Liver (tissue), 9 donors: ENCODE results near the gene CENPN. TPM values are rescaled to one million over a fixed set of nuclear protein-coding genes. Genes with fewer than 3 reads are reported as not detected.
A peak's percentile ranks its signal among the peaks of the same experiment; 100 is the strongest.

Experiments used
- DNase-seq: peaks from one replicate; pipeline ENCODE4 v3.0.0-alpha.2; 2017; ENCODE audit warnings: low spot score
- H3K27ac ChIP-seq, 2 donors: one replicate each; pipeline ENCODE4 v1.7.0; 2013; ENCODE audit warnings: inconsistent platforms in 2 of 2, low read length in 2 of 2, control low read depth in 1 of 2, low read depth in 1 of 2, mild to moderate bottlenecking in 1 of 2
- H3K27me3 ChIP-seq, 4 donors: one replicate each; pipeline versions ENCODE4 v1.6.1 to v1.7.0; 2013; ENCODE audit warnings: low read length in 3 of 4, inconsistent platforms in 1 of 4, mild to moderate bottlenecking in 1 of 4, moderate library complexity in 1 of 4; ENCODE audit not compliant: control insufficient read depth in 4 of 4, insufficient read depth in 4 of 4
- H3K36me3 ChIP-seq, 4 donors: one replicate each; pipeline versions ENCODE4 v1.6.1 to v1.7.0; 2013; ENCODE audit warnings: low read length in 3 of 4, mild to moderate bottlenecking in 3 of 4, low read depth in 1 of 4, moderate library complexity in 1 of 4; ENCODE audit not compliant: control insufficient read depth in 4 of 4, insufficient read depth in 3 of 4
- H3K4me1 ChIP-seq, 4 donors: one replicate each; pipeline versions ENCODE4 v1.6.1 to v1.7.0; 2013; ENCODE audit warnings: low read length in 3 of 4, mild to moderate bottlenecking in 3 of 4, moderate library complexity in 1 of 4; ENCODE audit not compliant: control insufficient read depth in 4 of 4, insufficient read depth in 4 of 4
- H3K4me3 ChIP-seq, 3 donors: one replicate each; pipeline versions ENCODE4 v1.6.1 to v1.7.0; 2013; ENCODE audit warnings: low read length in 3 of 3, control low read depth in 1 of 3, low read depth in 1 of 3, mild to moderate bottlenecking in 1 of 3
- H3K9ac ChIP-seq, 2 donors: one replicate each; pipeline ENCODE4 v1.7.0; 2013; ENCODE audit warnings: low read length in 2 of 2, mild to moderate bottlenecking in 2 of 2, moderate library complexity in 2 of 2, control low read depth in 1 of 2, low read depth in 1 of 2
- H3K9me3 ChIP-seq, 4 donors: one replicate each; pipeline versions ENCODE4 v1.6.1 to v1.7.0; 2013; ENCODE audit warnings: low read length in 3 of 4; ENCODE audit not compliant: control insufficient read depth in 4 of 4
- EGR1 ChIP-seq, 2 donors: IDR thresholded peaks; 2 replicates each; pipeline ENCODE4 v1.6.1; 2016 to 2018; ENCODE audit warnings: antibody characterized with exemption in 2 of 2, low read depth in 2 of 2
- FOXA1 ChIP-seq: IDR thresholded peaks from 2 replicates; pipeline ENCODE4 v1.6.1; 2016; ENCODE audit warnings: antibody characterized with exemption
- FOXA2 ChIP-seq: IDR thresholded peaks from 2 replicates; pipeline ENCODE4 v1.6.1; 2016; ENCODE audit warnings: antibody characterized with exemption
- GABPA ChIP-seq, 2 donors: IDR thresholded peaks in 1 of 2; conservative IDR thresholded peaks in 1 of 2; 2 replicates each; pipeline ENCODE4 v1.6.1; 2016; ENCODE audit warnings: antibody characterized with exemption in 2 of 2, mild to moderate bottlenecking in 1 of 2, moderate library complexity in 1 of 2
- HNF4A ChIP-seq, 2 donors: conservative IDR thresholded peaks; 2 replicates each; pipeline ENCODE4 v1.6.1; 2016; ENCODE audit warnings: antibody characterized with exemption in 2 of 2, mild to moderate bottlenecking in 2 of 2
- HNF4G ChIP-seq: IDR thresholded peaks from 2 replicates; pipeline ENCODE4 v1.6.1; 2016; ENCODE audit warnings: antibody characterized with exemption
- JUND ChIP-seq, 2 donors: IDR thresholded peaks; 2 replicates each; pipeline ENCODE4 v1.6.1; 2016; ENCODE audit warnings: antibody characterized with exemption in 2 of 2
- NR2F2 ChIP-seq: IDR thresholded peaks from 2 replicates; pipeline ENCODE4 v1.6.1; 2016; ENCODE audit warnings: antibody characterized with exemption
- RAD21 ChIP-seq, 2 donors: IDR thresholded peaks; 2 replicates each; pipeline ENCODE4 v1.6.1; 2016; ENCODE audit warnings: antibody characterized with exemption in 2 of 2, mild to moderate bottlenecking in 2 of 2
- RXRA ChIP-seq, 2 donors: IDR thresholded peaks; 2 replicates each; pipeline ENCODE4 v1.6.1; 2017 to 2018; ENCODE audit warnings: antibody characterized with exemption in 2 of 2, mild to moderate bottlenecking in 1 of 2
- SP1 ChIP-seq: IDR thresholded peaks from 2 replicates; pipeline ENCODE4 v1.6.1; 2018; ENCODE audit warnings: antibody characterized with exemption, mild to moderate bottlenecking
- TAF1 ChIP-seq: conservative IDR thresholded peaks from 2 replicates; pipeline ENCODE4 v1.6.1; 2016; ENCODE audit warnings: antibody characterized with exemption, mild to moderate bottlenecking
- YY1 ChIP-seq: IDR thresholded peaks from 2 replicates; pipeline ENCODE4 v1.6.1; 2016; ENCODE audit warnings: antibody characterized with exemption, mild to moderate bottlenecking
- WGBS: extraction: QIAGEN DNeasy Blood & Tissue Kit; methylation state at CpG from one replicate; pipeline ENCODE4 v1.1.7; 2013; 5-methylcytosine and 5-hydroxymethylcytosine counted together
- polyA plus RNA-seq, 2 donors: library from polyadenylated mRNA; stranded (reverse) in 1 of 2; unstranded in 1 of 2; fragments of 200-250 nt in 1 of 2; fragments of >200 nt in 1 of 2; fragmentation: Nextera tagmentation in 1 of 2; extraction: Ambion mirVana in 1 of 2; gene quantifications; one replicate each; pipeline versions ENCODE4 v1.2.1 to v1.2.3, GENCODE V29; 2013 to 2015
- total RNA-seq, 2 donors: library from RNA; depleted of rRNA; stranded (reverse); fragments of >200 nt; gene quantifications; one replicate each; pipeline ENCODE4 v1.2.3, GENCODE V29; 2014
- TF ChIP-seq, protein P1 (sequence below): IDR thresholded peaks from 2 replicates; pipeline ENCODE4 v1.6.1; 2016; ENCODE audit warnings: antibody characterized with exemption
- TF ChIP-seq, protein P2 (sequence below): IDR thresholded peaks from 2 replicates; pipeline ENCODE4 v1.6.1; 2016; ENCODE audit warnings: antibody characterized with exemption, mild to moderate bottlenecking
- TF ChIP-seq, protein P3 (sequence below): fragments of 150-350 bp; IDR thresholded peaks from 2 replicates; pipeline ENCODE4 v1.5.1; 2017; ENCODE audit warnings: improper control_type of control experiment, low read depth, low read length; ENCODE audit not compliant: missing input control
- TF ChIP-seq, protein P4 (sequence below): IDR thresholded peaks from 2 replicates; pipeline ENCODE4 v1.6.1; 2016; ENCODE audit warnings: antibody characterized with exemption
- TF ChIP-seq, protein P5 (sequence below): IDR thresholded peaks from 2 replicates; pipeline ENCODE4 v1.6.1; 2016; ENCODE audit warnings: antibody characterized with exemption
- donor health status: healthy.
- donor health status: healthy.
- donor health status: healthy.
- donor health status: healthy.
- donor health status: healthy.

CENPN gene
- total and polyA plus RNA-seq, 4 donors, result 1.8 to 30.8 (median 7.9) TPM

DNA sequence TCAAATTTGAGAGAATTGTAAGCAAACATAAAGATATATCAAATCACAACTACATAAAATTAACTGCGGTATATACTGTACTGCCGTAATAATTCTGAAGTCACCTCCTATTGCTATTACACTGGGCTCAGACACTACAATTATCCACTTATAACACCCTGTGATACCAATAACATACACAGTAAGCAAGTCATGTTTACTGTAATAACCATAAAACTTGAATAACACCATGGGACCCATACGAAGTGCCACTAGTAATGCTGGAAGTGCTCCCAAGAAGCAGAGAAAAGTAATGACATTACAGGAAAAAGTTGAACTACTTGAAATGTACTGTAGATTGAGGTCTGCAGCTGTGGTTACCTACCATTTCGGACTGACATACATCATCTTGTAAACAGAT, 24.4 kb upstream of the CENPN start:
- H3K4me3 ChIP-seq, result no peak overlapping the region
- DNase-seq, result no peak
- no peaks in the 10 kb centered on the region for H3K27me3 ChIP-seq
- H3K27ac ChIP-seq, result peak overlapping the region in 1 of 2 donors; percentile 23
- peaks cover 7 to 46% (median 31%) of the 10 kb centered on the region in 4 donors for H3K4me1 ChIP-seq
- no peak for TF ChIP-seq NR2F2
- no peak for TF ChIP-seq FOXA1
- no peak for TF ChIP-seq RXRA (IDR thresholded peaks at IDR 0.05)
- no peak for TF ChIP-seq JUND (IDR thresholded peaks at IDR 0.05)
- no peak for TF ChIP-seq SP1
- no peak for TF ChIP-seq TAF1
- no peak for TF ChIP-seq YY1
- TF ChIP-seq, protein P1, sequence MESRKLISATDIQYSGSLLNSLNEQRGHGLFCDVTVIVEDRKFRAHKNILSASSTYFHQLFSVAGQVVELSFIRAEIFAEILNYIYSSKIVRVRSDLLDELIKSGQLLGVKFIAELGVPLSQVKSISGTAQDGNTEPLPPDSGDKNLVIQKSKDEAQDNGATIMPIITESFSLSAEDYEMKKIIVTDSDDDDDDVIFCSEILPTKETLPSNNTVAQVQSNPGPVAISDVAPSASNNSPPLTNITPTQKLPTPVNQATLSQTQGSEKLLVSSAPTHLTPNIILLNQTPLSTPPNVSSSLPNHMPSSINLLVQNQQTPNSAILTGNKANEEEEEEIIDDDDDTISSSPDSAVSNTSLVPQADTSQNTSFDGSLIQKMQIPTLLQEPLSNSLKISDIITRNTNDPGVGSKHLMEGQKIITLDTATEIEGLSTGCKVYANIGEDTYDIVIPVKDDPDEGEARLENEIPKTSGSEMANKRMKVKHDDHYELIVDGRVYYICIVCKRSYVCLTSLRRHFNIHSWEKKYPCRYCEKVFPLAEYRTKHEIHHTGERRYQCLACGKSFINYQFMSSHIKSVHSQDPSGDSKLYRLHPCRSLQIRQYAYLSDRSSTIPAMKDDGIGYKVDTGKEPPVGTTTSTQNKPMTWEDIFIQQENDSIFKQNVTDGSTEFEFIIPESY, result no peak
- TF ChIP-seq, protein P2, sequence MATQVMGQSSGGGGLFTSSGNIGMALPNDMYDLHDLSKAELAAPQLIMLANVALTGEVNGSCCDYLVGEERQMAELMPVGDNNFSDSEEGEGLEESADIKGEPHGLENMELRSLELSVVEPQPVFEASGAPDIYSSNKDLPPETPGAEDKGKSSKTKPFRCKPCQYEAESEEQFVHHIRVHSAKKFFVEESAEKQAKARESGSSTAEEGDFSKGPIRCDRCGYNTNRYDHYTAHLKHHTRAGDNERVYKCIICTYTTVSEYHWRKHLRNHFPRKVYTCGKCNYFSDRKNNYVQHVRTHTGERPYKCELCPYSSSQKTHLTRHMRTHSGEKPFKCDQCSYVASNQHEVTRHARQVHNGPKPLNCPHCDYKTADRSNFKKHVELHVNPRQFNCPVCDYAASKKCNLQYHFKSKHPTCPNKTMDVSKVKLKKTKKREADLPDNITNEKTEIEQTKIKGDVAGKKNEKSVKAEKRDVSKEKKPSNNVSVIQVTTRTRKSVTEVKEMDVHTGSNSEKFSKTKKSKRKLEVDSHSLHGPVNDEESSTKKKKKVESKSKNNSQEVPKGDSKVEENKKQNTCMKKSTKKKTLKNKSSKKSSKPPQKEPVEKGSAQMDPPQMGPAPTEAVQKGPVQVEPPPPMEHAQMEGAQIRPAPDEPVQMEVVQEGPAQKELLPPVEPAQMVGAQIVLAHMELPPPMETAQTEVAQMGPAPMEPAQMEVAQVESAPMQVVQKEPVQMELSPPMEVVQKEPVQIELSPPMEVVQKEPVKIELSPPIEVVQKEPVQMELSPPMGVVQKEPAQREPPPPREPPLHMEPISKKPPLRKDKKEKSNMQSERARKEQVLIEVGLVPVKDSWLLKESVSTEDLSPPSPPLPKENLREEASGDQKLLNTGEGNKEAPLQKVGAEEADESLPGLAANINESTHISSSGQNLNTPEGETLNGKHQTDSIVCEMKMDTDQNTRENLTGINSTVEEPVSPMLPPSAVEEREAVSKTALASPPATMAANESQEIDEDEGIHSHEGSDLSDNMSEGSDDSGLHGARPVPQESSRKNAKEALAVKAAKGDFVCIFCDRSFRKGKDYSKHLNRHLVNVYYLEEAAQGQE, result no peak
- TF ChIP-seq, protein P3, sequence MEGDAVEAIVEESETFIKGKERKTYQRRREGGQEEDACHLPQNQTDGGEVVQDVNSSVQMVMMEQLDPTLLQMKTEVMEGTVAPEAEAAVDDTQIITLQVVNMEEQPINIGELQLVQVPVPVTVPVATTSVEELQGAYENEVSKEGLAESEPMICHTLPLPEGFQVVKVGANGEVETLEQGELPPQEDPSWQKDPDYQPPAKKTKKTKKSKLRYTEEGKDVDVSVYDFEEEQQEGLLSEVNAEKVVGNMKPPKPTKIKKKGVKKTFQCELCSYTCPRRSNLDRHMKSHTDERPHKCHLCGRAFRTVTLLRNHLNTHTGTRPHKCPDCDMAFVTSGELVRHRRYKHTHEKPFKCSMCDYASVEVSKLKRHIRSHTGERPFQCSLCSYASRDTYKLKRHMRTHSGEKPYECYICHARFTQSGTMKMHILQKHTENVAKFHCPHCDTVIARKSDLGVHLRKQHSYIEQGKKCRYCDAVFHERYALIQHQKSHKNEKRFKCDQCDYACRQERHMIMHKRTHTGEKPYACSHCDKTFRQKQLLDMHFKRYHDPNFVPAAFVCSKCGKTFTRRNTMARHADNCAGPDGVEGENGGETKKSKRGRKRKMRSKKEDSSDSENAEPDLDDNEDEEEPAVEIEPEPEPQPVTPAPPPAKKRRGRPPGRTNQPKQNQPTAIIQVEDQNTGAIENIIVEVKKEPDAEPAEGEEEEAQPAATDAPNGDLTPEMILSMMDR, result no peak
- no peak for TF ChIP-seq HNF4G
- no peak for TF ChIP-seq RAD21 (IDR thresholded peaks at IDR 0.05)
- no peak for TF ChIP-seq FOXA2
- TF ChIP-seq, protein P4, sequence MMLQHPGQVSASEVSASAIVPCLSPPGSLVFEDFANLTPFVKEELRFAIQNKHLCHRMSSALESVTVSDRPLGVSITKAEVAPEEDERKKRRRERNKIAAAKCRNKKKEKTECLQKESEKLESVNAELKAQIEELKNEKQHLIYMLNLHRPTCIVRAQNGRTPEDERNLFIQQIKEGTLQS, result no peak
- TF ChIP-seq GABPA (IDR thresholded peaks at IDR 0.05 in 1 of 2, conservative IDR thresholded peaks at IDR 0.05 in 1 of 2), result no peak
- no peak for TF ChIP-seq EGR1 (IDR thresholded peaks at IDR 0.05; ENCODE audit: low read depth in 2 of 2)
- TF ChIP-seq HNF4A (conservative IDR thresholded peaks at IDR 0.05), result no peak
- TF ChIP-seq, protein P5, sequence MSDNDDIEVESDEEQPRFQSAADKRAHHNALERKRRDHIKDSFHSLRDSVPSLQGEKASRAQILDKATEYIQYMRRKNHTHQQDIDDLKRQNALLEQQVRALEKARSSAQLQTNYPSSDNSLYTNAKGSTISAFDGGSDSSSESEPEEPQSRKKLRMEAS, result no peak
- peaks cover 0 to 3% (median 0%) of the 10 kb centered on the region in 4 donors for H3K36me3 ChIP-seq
- no peaks in the 10 kb centered on the region for H3K9me3 ChIP-seq
- no peak overlapping the region for H3K9ac ChIP-seq
- WGBS, result 68% methylated on average over 4 of the region's 4 CpGs
